GM15510 (cell line): ENCODE results near the gene TBL3.

ENCODE experiments used
- POLR2A ChIP-seq: IDR thresholded peaks from 3 replicates; pipeline ENCODE4 v1.6.1; 2011; ENCODE audit warnings: borderline replicate concordance; ENCODE audit not compliant: insufficient read length; ENCODE audit errors: extremely low read depth

Gene TBL3

DNA sequence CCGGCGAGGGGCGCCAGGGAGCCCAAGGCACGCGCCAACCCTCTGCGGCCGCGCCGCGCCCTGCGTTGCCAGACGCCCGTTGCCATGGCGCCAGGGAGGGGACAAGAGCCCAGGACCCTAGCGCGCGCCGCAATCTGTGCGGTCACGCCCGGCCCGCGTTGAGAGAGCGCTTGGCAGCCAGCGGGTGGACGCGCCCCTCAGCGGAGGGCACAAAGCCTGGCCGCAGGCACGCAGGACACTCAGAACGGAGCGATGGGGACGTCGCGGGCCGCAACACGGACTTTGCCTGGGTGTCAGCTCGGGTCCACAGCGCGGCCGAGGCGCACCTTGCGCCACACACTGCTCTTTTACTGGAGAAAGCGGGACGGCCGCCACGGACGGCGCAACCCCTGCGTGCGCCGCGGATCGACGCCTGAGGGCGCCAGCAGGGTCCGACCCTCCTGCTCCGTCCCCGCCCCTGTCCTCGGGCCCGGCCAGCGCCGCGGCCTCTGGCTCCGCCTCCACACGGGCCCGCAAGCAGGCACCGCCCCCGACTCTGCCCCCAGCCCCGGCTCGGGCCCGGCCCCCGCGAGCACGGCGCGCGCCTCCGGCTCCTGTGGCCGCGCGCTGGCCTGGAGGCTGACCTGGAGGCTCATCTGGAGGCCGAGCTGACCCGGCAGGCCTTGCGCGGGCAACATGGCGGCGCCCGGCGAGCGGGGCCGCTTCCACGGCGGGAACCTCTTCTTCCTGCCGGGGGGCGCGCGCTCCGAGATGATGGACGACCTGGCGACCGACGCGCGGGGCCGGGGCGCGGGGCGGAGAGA is 11.9 kb downstream of the TBL3 start, which contains the start of gene GFER:
Gene GFER, plus strand, starts transcription at position 650 of the 803 bp plus-strand sequence. Its CDS starts 26 bp downstream, at position 676.
- TF ChIP-seq POLR2A, result peak; percentile 96

DNA sequence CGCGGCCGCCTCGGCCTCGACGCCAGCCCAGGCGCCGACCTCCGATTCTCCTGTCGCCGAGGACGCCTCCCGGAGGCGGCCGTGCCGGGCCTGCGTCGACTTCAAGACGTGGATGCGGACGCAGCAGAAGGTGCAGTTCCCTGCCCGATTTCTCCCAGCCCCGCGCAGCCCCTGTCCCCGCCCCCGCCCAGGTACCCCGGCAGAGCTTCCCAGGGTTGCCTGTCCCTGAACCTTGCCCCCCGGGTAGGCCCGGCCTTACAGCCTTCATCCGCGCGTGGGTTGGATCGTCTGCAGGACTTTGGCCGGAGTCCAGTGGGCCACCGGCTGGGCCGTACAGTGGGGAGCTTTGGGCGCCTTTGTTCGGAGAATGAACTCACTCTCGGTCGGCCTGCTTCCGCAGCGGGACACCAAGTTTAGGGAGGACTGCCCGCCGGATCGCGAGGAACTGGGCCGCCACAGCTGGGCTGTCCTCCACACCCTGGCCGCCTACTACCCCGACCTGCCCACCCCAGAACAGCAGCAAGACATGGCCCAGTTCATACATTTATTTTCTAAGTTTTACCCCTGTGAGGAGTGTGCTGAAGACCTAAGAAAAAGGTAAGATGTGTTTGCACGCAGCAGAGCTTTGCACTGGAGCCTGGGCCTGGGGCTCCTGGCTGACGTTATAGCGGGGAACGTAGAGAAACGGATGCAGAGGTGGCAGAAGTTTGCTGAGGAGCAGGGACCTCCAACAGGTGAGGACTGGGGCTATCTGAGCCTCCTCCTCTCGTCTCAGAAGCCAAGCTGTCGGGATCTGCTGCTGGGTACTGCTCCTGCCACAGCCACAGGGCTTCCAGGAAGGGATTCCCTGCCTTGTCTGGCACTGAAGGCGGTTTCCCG is 12.7 kb downstream of the TBL3 start:
- TF ChIP-seq POLR2A, result no peak

DNA sequence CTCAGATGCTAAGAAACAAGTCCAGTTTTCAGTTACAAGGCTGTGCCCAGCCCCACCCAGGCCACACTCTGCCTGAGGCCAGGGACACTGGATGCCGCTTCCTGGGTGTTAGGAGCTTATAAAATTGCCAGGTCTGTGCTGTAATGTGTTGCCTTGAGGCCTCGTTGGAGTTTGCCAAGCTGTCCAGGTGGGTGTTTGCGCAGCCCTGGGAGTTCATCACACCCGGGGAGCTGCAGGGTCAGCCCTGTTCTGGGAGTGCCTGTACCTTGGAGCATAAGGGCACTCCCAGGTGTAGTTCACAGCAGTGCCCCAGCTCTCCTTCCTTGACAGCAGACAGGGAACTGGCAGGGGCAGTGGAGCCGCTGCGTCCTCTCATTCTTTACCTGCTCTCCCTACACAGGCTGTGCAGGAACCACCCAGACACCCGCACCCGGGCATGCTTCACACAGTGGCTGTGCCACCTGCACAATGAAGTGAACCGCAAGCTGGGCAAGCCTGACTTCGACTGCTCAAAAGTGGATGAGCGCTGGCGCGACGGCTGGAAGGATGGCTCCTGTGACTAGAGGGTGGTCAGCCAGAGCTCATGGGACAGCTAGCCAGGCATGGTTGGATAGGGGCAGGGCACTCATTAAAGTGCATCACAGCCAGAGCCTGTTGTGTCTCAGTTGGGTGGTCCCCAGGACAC is 13.8 kb downstream of the TBL3 start:
- no peak for TF ChIP-seq POLR2A

DNA sequence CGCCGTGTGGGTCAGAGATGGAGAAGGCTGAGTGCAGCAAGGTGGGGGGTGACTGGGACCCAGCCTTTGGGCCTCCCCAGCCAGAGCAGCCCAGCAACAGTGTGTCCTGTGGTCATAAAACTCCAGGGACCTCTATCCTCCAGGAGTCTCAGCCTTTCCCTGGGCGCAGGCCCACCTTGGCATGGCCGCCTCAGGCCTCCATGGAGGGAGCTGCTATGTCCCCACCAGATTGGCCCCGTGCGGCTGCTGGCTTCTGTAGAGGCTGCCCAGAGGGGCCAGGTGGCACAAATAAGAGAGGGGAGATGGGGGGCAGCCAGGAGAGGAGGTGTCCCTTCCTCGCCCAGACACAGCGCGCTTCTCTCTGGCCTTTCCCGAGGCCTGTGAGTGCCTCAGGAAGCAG is 15.3 kb downstream of the TBL3 start:
- TF ChIP-seq POLR2A, result no peak

DNA sequence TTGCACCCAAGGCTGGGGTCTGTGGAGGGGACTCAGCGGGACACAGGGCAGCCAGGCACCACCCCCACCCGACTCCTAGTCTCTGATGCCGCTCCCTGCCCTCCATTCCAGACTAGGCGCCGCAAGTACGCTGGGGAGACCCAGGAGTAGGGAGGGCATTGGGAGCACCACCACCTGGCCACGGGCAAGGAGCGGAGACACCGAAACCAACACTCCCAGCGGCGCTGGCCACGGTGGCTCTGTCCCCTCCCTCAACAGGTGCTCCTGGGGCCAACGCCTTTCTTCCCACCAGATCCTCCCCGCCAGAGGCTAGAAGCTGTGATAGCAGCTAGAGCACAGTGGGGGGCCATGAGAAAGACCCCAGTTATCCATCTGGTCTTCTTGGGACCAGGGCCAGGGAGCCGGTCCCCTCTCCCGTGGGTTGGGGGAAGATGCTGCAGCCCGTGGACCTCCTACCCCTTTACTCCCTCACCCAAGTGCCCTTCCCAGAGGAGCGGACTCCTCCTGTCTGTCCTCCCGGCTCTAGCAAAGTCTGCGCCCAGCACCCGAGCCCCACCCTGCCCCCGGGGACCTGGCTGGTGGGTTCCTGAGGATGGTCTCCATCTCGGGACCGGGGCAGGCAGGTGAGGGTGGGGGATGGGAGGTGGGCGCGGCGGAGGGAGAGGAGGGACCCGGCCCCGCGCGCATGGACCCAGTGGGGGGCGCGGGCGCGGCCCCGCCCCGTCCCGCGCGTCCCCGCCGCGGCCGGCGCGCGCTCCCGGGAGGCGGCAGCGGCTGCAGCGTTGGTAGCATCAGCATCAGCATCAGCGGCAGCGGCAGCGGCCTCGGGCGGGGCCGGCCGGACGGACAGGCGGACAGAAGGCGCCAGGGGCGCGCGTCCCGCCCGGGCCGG is 17.6 kb downstream of the TBL3 start, which contains the start of gene SYNGR3:
Gene SYNGR3, plus strand, starts transcription at position 762 of the 892 bp plus-strand sequence. CDS start 133 bp downstream, outside the sequence.
- peak; percentile 7 for TF ChIP-seq POLR2A

DNA sequence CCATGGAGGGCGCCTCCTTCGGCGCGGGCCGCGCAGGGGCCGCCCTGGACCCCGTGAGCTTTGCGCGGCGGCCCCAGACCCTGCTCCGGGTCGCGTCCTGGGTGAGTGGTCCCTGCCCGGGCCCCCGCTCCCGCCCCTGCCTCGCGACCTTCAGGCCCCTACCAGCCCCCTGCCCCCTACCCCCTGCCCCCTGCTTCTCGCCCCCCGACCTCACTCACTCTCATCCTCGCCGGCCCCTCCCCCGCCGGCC is 18.2 kb downstream of the TBL3 start:
- no peak for TF ChIP-seq POLR2A

DNA sequence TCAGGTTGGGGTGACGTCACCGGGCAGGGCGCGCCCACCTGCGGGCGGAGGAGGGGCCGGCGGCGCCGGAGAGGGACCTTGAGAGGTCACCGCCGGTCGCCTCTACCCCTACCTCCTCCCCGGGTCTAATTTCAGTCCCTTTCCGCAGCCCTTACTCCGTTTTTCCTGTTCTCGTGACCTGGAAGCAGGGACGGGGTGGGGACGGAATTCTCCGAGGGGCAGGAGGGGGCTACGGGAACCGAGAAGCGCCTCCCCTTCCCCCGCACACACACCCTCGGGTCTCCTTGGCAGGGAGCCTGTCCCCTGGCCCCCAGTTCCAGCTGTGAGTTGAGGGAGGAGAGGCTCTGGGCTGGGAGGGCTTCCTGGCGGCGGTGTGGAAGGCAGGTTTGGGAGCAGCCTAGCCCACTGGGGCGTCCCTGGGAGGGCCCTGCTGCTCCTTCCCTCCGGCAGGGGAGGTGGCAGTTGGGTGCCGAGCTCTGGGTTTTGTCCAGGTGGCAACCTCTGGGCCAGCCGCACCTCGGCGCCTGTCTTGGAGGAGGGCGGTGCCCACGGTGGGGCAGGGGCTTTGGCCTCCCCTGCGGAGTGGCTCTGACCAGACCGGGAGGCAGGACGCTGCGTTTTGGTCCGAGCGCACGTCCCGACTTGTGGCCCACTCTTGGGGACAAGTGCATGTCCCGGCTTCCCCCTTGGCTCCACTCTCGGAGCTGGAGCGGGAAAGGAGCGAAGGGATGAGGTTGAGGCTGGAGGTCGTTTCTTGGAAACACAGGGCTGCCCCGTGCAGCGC is 18.7 kb downstream of the TBL3 start:
- TF ChIP-seq POLR2A, result peak; percentile 15

DNA sequence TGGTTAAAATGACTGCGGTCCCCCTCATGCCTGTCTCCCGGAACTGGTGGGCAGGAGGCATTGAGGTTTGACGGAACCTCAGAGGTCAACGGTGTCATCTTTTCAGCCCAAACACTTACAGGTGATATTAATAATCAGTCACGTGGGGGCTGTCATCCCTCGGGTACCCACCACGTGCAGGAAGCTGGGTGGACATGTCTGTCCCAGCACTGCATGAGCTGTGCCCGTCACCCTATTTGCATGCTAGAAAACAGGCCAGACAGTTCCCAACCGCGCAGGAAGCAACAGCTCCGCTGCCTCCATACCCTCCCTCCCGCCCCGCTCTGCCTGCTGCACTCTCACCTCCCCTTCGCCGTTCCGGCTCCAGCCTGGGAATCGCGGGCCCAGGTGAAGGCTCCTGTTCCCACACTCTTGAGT is 19.3 kb downstream of the TBL3 start:
- peak; percentile 51 for TF ChIP-seq POLR2A

DNA sequence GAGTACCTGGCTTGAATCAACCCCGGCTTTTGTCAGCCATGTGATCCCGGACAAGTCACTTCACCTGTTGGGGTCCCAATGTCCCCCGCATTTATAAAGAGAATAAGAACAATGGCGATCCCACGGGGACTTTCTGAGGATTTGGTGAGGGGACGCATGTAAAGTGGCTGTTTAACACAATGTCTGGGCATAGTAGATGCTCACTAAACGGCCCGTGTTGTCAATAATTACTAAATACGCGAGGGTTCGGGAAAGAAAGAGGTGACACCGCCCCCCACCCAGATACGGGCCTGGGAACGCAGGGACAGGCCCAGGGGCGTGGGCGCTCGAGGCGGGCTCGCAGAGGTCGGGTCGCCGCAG is 19.7 kb downstream of the TBL3 start:
- TF ChIP-seq POLR2A, result no peak

DNA sequence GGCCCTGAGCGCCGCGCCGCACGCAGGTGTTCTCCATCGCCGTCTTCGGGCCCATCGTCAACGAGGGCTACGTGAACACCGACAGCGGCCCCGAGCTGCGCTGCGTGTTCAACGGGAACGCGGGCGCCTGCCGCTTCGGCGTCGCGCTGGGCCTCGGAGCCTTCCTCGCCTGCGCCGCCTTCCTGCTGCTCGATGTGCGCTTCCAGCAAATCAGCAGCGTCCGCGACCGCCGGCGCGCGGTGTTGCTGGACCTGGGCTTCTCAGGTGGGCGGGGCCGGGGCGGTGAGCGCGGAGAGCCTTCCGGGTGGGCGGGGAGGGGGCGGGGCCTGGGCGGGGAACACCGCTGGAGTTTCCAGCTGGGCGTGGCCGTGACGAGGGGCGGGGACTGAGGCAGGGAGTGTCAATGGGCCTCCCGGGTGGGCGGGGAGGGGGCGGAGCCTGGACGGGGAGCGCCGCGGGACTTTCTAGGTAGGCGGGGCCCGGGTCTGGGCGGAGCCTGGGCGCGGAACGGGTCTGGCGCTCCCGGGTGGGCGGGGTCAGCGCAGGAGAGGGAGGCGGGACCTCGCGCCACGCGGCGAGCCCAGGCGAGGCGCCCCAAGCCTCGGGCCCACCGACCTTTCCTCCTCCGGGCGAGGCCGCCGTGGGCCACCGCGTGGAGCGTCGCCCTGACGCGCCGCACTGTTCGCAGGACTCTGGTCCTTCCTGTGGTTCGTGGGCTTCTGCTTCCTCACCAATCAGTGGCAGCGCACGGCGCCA is 20.3 kb downstream of the TBL3 start:
- TF ChIP-seq POLR2A, result peak; percentile 76

DNA sequence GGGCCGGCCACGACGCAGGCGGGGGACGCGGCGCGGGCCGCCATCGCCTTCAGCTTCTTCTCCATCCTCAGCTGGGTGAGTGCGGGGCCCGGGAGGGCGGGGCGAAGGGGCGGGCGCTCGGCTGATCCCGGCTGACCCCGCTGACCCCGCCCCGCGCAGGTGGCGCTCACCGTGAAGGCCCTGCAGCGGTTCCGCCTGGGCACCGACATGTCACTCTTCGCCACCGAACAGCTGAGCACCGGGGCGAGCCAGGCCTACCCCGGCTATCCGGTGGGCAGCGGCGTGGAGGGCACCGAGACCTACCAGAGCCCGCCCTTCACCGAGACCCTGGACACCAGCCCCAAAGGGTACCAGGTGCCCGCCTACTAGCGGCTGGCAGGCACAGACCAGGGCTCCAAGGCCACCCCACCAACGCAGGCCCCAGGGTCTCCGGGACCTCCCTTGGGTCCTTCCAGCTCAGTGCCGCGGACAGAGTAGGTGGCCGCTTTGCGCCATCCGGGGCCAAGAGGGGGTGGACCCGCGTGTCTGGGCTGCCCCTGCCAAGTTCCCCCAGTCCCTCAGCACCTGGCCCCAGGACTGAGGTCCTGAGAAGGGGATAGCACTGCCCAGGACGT is 21.0 kb downstream of the TBL3 start:
- TF ChIP-seq POLR2A, result no peak

DNA sequence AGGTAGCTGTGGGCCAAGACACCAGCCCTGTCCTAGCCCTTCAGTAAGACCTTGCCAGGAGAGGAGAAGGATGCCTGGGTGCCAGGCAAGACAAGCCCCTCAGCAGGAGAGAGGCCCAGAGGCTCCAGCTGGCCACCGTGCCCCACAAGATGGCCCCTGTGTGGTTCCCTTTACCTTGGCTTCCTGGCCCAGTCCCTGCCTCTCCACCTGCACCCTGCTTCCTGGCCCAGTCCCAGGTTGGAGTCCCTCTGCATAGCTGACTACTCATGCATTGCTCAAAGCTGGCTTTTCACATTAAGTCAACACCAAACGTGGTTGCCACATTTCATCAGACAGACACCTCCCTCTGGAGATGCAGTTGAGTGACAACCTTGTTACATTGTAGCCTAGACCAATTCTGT is 21.9 kb downstream of the TBL3 start:
- TF ChIP-seq POLR2A, result no peak
